ENCODE measurements around the gene SAMD1.
A peak's percentile ranks its signal among the peaks of the same experiment; 100 is the strongest.

SAMD1 gene

DNA sequence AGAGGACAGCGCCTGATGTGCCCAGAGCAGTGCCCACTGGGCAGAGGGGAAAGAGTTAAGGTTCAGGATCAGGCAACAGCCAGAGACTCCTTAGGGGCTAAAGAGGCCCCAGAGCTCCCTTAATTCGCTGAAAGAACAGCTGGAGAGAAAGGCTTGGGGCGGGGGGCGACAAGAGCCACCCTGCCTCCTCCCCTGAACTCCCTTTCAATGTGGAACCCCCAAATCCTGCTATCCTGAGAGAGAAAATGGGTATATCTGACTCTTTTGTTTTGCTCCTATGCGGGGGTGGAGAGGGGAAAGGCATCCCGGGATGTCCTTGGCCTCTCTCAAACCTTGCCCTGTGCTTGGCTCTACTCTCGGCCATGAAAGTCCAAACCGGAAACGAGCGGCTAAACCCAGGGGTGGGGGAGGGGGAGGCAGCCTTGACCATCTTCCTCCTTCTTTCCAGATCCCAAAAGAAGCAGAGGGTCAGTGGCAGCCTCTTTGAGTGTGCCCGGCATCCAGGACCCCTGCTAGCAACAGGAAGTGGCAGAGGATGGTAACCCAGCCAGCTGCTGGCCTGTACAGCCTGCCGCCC is 22.3 kb upstream of the SAMD1 start:
- no peak for ATAC-seq

DNA sequence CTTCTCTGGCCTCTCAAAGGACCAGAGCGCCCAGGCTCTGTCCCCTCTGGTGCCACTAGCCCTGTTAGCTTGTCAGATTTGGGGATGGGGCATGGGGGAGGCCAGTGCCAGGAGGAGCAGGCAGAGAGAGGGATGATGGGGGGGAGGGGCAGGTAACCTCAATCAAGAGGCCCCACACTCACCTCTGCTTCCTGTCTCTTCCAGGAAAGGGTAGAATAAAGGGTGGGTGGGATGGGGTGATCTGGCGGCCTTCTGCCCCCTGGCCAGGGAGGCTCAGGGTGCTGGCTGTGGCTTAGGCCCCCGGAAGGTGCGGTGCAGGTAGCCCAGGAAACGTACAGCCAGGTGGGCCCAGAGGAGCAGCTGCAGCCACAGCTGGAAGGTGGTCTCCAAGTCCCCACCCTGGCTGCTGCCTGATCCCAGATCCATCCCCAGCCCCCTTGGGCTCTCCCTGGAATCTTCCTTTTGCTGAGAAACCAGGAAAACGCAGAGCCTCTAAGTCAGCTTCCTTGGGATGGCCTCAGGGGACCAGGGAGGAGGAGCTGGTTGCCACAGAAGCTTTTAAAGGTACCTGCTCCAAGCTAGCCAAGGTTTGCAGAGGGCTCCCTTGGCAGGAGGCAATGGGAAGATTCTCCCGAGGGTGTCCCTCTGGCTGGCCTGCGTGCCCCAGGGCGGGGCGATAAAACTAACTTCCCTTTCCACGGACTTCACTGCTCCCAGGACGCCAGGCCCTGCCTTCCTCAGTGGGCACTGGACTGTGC is 21.7 kb upstream of the SAMD1 start:
- no peak for ATAC-seq

DNA sequence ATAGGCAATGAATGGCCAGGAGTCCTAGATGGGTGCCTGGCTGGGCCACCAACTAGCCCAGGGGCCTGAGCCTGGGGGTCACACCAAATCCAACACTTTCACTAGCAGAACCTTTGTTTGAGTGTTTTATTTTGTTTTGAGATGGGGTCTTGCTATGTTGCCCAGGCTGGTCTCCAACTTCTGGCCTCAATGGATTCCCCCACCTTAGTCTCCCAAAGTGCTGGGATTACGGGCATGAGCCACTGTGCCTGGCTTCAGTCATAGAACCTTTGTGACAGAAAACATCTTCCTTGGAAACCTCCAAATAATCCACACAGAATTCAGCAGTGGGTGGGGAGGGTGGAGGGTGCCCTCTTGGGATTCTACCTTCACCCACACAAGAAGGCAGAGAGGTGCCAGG is 20.9 kb upstream of the SAMD1 start:
- ATAC-seq = no peak

DNA sequence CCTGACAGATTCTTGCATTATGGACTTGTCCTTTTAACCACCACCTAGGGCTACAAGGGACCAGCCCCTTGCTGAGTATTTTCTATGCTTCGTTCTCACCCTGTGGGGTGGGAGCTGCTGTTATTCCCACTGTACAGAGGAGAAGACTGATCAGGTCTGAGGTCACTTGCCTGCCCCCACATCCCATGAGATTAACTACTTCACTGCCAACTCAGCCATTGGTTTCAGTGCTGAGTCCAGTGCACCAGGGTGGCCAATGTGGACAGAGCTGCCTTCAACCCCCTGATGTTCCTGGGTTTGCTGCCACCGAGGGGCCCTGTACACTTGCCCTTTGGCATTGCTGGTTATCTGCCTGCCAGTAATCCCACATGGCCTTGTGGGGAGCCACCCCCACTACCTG is 20.1 kb upstream of the SAMD1 start:
- no peak for ATAC-seq

DNA sequence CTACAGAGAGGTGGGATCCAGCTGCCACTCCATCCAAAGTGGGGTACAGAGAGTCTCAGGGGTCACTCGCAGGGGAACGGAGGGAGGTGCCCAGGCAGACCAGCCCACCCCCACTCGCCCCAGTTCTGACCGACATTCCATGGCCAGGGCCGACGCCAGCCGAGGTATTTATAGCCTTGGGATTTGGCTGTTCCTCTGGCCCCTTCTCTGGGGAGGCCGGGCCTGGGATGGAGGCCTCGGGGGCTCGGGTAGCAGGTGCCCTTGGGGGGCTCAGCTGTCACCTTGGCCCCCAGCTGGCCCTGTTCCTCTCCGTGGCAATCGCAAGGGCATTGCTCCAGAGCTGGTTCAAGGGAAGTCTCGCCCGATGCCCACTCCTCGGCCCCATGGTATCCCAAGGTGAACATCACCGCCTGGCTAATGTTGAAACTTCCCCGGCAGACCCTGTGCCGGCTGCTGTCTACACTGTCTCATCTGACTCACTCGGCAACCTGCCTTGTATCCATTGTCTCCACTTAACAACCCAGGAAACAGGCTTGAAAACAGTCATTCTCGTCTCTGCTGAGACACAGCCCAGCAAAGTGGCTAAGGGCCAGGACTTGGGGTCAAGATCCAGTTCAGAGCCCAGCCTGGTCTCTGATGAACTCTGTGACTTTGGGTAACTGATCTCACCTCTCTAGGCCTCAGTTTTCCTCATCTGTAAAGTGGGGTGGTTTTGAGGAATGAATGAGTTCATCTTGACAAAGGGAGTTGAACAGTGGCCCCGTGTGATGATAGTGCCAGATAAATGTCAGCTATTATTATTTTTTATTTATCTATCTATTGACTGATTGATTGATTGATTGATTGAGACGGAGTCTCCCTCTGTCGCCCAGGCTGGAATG is 17.3 kb upstream of the SAMD1 start:
- no peak for ATAC-seq

DNA sequence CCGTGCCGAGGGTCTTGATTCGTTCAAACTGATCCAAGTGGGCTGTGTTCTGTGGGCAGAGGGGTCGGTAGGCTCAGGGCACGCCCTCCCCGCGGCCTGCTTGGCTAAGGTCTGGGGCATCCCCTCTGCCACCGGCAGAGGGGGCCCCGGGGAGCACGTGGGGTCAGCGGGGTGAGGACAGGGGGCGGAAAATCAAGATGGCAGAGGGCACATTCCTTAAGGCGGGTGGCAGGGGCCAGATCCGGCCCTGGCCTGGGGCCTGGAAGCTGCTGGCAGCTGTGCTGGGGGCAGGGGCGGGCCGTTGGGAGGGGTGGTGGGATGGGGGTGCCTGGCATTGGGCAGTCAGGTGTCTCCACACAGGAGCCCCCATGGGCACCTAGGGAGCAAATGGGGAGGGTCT is 16.3 kb upstream of the SAMD1 start:
- ATAC-seq = no peak

DNA sequence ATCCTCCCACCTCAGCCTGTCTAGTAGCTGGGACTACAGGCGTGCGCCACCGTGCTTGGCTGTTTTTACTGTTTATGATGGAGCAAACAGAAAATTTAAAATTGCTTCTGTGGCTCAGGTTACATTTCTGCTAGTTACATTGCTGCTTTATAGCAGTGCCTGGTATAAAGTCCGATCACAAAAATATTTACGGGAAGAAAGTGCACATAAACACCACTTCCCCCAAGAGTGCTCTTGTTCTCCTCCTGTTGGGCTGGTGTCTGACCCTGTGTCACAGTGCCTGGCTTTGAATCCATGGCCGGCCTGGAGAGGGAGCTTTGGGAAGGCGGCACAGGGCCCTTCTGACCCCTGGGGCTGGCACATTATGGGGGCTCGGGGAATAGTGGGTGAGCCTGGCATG is 15.1 kb upstream of the SAMD1 start:
- ATAC-seq = no peak

DNA sequence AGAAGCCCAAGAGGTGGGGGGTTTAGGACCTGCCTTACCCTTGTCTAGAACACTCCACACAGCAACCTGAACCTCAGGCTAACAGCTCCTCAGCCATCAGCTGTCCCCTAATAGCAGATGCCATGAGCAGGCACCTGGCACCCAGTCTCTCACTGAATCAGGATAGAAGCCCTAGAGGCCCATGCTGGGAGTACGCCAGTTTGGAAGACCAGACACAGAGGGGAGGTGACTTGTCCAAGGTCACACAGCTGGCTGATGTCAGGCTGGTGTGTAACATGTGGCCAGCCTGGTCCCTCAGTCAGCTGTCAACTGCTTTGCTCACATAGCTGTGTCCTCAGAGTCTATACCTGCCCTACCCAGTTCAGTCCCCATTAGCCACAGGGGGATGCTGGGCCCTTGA is 12.8 kb upstream of the SAMD1 start:
- ATAC-seq = no peak

DNA sequence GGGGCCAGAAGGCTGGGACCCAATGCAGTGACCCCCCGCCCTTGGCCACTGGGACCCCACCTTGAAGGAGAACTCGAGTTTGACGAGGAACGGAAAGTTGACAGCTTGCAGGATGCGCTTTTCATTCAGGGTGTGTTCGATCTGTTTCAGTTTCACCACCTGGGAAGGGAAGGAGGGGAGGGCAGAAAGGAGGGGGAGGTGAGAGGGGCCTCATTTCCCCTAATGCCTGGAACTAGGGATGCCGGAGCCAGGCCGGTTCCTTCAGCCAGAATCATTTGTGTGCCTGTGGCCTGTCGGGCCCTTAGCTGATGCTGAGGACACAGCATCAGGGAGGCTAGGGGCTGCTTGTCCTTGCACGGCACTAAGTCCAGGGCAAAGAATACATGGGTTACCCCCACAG is 12.2 kb upstream of the SAMD1 start:
- no peak for ATAC-seq

DNA sequence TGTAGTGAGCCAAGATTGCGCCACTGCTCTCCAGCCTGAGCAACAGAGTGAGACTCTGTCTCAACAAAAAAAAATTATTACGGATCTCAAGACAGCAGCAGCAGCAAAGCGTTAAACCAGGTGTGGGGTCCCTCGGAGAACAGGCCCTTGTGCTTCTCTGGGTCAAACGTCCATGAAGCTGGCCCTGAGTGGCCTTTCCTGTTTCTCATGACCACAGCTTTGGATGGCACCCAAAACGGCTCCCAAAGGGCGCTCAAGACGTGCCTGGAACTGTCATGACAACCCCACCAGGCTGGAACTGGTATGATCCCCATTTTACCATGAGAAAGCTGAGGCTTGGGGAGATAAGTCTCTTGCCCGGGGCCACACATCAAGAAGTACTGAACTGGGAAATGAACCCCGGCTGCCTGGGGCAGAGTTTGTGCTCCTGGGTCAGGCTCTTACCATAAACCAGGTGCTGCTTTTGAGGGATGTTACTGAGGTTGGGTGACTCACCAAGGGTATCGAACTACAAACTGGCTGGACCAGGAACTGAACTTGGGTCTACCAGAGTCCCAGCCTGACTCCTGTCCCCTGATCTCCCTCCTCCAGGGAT is 11.6 kb upstream of the SAMD1 start:
- ATAC-seq = no peak

DNA sequence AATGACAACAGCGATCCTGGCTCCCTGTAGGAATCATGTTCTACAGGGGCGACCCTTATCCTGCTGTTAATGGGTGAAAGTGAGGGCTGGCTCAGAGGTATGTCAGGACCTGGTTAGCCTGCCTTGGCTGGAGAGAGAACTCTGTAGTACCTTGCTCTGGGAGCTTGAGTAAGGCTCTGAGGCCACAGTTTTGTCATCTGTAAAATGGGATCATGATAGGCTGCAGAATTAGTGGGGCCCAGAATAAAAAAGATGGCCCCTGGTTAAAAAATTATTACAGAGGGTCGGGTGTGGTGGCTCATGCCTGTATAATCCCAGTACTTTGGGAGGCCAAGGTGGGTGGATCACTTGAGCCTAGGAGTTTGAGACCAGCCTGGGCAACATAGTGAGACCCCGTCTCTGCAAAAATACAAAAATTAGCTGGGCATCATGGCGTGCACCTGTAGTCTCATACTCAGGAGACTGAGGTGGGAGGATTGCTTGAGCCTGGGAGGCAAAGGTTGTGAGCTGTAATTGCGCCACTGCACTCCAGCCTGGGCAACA is 10.5 kb upstream of the SAMD1 start:
- ATAC-seq = no peak

DNA sequence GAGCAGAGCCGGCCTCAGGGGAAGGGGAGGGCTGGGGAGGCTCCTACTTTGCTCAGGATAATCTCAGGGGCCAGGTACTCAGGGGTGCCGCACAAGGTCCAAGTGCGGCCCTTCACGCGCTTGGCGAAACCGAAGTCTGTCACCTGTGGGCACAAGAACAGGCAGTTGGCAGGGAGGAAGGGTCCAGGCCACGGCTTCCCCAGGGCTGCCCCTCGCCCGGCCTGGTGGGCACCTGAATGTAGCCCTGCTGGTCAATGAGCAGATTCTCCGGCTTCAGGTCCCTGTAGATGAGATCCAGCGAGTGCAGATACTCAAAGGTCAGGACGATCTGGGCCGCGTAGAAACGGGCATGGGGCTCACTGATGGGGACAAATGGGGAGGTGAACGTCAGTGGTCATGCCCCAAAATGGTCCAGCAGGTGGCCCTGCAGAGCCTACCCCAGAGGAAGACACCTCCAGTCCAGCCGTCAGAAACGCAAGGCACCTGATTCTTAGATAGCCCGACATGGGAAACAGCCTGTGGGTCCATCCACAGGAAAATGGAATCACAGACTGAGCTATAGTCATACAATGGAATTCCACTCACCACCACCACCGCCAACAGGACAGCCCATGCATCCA is 7.1 kb upstream of the SAMD1 start:
- no peak for ATAC-seq

DNA sequence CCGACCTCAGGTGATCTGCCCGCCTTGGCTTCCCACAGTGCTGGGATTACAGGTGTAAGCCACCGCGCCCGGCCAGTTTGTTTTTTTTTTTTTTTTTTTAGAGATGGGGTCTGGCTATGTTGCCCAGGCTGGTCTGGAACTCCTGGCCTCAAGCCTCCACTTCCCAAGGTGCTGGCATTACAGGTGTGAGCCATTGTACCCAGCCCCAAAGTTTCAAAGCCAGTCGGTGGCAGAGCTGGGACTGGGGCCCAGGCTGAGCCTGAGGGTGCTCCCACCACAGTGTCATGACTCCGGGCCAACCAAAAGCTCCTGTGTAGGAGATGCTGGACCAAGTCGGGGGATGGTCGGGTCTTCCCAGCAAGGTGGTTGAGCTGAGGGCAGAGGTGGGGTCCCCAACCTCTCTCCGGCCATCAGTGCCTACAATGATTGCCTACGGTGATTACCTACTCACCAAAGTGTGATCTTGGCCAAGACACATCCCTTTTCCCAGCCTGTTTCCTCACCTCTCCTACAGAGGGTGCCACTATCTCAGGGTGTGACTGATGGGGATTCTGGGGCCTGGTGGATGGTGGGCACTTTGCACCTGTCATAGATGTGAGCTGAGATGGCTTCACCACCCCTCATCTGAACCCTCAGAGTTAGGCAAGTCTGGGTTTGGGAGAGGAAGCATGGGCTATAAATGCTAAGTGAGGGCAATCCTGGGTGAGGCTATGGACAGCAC is 5.9 kb upstream of the SAMD1 start:
- ATAC-seq = no peak

DNA sequence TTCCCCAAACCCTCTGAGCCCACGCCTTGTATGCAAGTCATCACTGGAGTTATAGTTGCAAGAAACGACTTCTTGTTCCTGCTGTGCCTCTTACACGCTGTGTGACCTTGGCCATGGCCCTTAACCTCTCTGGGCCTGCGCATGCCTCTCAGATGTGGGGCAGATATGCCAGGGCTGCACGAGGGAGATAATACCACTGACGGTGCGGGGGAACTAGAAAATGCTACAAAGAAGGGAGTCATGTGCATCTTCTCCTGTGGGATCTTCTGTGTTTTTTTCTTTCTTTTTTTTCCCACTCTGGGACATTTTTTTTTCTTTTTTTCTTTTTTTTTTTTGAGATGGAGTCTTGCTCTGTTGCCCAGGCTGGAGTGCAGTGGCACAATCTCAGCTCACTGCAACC is 4.3 kb upstream of the SAMD1 start:
- ATAC-seq = no peak

DNA sequence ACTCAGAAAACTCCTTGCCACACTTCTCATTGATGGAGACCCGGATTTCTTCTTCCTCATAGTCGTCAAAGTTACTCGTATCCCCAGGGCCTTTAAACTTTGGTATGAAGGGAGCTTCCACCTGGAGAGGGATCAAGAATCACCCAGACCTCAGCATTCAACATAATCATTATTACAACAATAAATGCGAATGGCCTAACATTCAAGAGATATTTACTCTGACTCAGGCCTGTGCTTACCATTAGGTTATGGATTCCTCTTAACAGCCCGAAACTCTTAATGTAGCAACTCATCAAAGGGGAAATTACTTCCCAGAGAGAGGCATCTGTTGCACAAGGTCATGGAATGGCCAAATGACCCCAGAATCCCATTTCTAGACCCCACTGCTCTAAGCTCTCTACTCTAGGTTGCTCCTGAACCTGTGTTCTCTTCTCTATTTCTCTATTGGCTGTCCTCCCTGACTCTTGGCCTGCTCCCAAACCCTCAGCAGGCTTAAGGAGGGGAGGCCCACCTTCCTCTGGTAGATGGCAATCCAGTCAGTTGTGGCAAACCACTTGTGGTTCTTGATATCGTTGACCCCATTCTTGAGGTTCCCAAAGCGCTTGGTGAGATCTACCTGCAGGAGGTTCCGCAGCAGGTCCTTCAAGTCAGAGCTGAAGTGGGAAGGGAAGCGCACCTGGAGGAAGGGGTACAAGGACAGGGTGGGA is 2.7 kb upstream of the SAMD1 start:
- ATAC-seq = no peak

DNA sequence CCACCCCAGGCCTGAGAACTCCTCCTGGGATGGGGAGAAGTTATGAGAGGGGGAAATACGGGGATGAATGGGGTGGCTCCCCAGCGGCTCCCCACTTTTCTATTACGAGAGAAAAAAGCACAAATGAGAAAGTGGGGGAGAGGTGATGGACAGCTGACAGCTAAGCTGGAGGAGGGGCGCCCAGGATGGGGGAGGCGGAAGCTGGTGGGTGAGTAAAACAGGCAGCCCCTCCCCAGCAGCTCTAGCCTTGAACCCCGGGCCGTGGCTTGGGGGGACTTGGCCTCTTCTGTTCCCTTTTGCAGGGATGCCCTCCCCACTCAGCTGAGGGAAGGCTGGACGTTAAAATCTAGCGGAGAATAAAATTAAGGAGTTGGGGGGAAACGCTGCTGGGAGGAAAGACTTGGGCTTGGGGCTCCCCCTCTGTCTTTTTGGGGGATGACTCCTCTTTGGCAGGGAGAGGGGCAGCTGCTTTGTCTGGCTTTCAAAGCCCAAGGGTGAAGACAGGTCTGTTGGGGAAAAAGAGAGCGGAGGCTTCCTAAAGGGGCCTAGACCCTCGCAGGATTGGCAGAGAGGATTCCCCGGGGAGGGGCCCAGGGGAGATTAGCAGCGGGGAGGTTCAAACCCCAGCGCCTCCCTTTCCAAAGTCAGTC is 1.4 kb upstream of the SAMD1 start:
- no peak for ATAC-seq

DNA sequence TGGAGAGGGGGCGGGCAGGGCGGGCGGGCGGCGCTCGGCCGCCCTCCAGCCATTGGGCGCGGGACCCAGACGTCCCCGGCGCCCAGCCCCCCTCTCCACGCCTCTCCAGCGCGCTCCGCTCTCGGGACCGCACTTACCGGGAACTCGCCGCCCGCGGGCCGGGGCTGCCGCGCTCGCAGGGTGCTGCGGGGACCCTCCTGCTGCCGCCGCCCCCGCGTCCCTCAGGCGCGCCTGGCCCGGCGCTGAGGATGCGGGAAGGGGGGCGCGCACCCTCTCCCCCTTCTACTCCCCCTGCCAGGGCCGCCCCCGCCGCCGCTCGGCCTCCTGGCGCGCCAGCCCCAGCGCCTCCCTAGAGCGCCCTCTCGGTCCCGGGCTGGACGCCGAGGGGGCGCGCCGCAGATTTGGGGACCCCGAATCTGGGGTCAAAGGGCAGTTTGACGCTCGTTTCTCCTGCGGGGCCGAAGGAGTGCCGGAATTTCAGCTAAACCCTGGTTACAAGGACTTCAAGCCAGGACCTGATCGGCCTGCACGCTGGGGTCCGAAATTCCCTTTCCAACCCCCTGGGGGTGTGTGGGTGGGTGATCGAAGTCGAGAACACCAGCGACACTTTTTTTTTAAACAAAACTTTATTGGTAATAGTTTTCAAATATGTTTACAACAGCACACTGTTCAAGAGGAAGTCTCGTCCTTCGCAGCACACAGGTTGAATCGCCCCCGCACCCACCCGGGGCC is 696 bp upstream of the SAMD1 start:
- peak; percentile 72 to 78 for ATAC-seq

DNA sequence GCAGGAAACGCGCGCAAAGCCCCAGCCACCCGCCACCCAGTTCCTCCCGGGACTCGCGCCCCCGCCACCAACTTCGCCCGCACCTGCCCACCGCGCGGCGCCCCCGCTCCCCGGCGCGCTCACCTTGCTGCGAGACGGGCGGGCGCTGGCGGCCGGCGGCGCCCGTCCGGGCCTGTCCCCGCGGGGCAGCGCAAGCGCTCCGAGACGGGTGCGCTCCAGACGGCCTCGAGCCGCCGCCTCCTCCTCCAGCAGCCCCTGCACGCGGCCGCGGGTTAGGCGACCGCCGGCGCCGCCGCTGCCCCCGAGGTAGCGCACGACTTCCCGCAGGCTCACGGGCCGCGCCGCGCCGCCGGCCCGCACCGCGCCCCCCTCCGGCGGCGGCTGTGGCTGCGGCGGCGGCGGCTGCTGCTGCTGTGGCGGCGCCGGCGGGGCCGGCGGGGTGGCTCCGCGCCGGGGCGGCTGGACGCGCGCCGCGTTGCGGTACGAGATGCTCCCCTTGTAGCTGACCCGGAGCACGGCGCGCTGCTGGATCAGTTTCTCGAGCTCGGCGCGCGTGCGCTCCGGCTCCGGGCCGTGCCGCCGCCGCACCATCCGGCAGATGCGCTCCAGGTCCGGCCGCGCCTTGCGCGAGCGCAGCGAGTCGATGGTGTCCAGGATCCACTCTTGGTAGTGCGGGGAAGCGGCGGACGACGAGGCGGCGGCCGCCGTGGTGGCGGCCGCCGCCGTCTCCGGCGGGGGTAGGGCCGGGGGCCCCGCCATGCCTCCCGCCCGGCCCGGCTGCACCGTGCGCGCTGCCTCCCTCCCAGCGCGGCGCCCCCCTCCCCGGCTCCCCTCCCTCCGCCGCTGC is 666 bp downstream of the SAMD1 start:
- ATAC-seq = peak; percentile 11 to 23

DNA sequence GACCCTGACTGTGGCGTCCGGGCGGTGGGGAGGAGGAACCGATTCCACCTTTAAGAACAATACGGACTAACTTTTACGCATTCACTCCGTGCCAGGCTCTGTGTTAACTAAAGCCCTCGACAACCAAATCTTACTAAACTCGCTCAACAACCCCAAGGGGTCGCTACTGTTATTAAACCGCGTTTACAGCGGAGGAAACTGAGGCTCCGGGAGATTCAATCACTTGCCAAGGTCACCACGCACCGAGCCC is 1.2 kb downstream of the SAMD1 start:
- no peak for ATAC-seq

Data from activated CD4-positive, CD25-positive, alpha-beta regulatory T cell treated with anti-CD3 and anti-CD28 coated beads, Interleukin-2, amount 50 U/mL, for 24 hours (primary cell).